ENCODE data around the gene CROCC2.
A peak's percentile ranks its signal among the peaks of the same experiment; 100 is the strongest.
"Not testable (repeated sequence)": the region's sequence is repeated elsewhere in the genome, so short reads cannot be mapped to it uniquely, and the experiment has no call there.

Gene CROCC2

GRCh38 chr2:240967681-240968621, 61.8 kb downstream of the CROCC2 start:
- no peak for DNase-seq

DNA sequence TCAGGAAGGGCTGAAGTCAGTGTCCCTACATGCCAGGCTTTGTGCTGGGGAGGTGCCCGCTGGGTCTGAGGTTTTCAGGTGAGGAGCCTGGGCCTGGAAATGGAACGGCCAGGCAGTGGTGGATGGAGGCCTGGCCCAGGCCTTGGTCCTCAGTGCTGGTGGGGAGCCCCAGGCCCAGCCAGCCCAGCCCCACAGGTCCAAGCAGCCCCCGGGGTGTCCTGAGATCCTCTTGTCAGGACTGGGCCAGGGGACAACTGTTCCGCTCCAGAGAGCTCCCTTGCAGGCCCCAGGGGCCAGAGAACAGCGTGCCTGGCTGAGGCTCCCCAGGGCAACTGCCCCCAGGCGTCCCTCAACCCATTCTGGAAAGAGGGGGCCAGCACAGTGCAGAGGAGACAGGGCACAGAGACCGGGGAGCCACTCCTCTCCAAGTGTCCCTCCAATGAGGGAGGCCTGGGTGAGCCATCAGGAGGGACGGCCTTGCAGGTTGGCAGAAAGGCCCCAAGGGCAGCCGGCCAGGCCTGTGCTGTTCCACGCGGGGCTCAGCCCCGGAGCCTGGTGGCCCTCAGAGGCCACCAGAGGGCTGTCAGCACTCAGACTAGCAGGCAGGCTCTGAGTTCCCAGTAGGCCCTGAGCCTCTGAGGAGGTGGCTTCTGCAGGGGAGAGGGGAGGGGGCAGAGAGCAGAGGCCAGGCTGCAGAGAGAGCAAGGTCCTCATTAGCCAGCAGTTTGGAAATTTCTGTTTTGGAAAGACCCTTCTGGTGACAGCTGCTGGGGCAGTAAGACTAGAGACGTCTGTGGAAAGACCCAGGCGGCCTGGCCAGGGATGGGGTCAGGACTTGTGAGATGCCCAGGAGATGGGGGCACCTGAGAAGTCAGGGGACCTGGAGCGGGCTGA, 62.8 kb downstream of the CROCC2 start:
- DNase-seq: no peak

DNA sequence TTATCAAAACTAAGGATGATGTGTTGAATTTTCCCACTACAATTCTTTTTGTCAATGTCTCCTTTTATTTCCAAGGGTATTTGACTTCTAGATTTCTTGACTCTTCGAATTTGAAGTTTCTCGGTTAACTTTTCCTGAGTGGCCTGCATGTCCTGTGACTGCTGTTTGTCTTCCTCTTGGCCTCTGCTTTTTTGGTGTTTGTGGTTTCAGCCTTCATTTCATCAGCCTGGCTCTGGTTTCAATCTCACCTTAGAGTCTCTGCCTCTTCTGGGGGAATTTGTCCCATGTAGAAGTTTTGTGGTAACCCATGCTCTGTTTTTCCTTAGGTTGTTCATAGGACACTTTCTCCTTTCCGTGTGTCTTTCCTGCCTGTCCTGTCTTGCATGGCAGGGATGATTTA, 64.0 kb downstream of the CROCC2 start:
- no peak for DNase-seq

DNA sequence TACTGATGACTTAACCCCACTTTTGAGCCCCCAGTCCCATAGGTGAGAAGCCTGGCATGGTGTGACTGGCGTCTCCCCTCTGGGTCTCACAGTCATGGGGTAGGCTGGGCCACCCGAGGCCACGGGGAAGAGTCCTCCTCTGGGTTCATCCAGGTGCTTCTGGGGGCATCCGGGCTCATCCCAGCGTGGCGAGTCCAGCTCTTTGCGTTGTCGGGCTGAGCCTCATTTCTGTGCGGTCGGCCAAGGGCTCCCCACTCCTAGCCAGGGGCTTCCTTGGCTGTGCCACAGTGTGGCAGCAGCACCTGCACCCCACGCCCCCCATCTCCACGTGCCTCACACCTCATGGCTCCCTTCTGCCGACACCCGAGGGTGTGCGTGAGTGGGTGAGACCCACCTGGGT, 64.7 kb downstream of the CROCC2 start:
- no peak for DNase-seq

GRCh38 chr2:240972201-240972600, 66.1 kb downstream of the CROCC2 start:
- DNase-seq: no peak

DNA sequence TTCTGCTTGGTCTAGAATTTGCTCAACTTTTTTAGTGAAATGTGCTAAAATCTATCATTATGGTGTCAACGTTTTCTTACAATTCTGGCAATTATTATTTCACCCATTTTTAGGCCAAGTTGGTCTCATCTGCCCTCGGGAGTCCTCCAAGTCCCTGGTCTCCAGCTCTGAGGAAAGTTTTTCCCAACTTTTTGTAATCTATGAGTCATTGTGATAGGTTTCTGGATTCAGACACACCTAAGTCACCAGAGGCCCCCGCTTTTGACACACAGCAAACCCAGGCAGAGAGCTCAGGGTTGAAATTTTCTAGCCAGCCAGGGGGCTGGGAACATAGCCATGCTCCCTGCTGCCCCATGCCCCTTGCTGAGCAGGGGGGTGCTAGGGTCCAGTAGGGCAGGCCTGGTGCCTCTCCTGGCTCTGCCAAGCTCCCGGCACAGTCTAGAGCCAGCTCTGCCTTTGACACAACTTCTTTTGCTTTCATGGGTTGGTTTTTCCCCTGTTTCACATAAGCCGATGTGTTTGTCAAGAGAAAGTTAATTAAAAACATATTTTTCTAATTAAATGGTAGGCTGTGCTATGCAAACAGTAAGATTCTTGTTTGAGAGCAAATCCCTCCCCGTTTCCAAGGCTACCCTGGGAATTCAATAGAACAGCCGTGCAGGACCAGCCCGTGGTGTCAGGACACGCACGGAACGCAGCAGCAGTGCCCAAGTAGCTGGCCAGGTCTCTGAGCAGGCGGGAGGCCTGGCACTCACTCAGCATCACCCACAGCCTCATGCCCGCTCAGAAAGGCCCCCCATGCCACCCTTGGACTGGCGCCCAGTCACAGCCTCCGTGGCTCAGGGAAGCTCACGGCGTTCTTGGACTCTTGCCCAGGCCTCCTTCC, 66.7 kb downstream of the CROCC2 start:
- peak; percentile 82 for DNase-seq

GRCh38 chr2:240974771-240975572, 68.8 kb downstream of the CROCC2 start:
- no peak for DNase-seq

DNA sequence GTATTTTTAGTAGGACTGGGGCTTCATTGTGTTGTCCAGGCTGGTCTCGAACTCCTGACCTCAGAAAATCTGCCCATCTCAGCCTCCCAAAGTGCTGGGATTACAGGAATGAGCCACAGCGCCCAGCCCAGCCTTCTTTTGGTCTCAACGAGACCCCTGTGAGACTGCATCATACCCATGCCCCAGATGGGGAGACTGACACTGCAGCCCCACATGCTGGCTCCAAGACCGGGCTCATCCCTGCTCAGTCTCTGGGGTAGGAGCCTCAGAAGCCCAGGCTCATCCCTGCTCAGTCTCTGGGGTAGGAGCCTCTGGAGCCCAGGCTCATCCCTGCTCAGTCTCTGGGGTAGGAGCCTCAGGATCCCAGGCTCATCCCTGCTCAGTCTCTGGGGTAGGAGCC, 69.8 kb downstream of the CROCC2 start:
- DNase-seq: not testable (repeated sequence)

- peak; percentile 77 for DNase-seq
Observed at GRCh38 chr2:240981280-240981679, 75.1 kb downstream of the CROCC2 start.

GRCh38 chr2:240981871-240982800, 76.0 kb downstream of the CROCC2 start:
- no peak for DNase-seq

GRCh38 chr2:240982821-240983281, 76.7 kb downstream of the CROCC2 start:
- DNase-seq: no peak

GRCh38 chr2:240983361-240983995, 77.3 kb downstream of the CROCC2 start:
- no peak for DNase-seq

GRCh38 chr2:240983996-240984498, 77.9 kb downstream of the CROCC2 start:
- DNase-seq: no peak

- no peak for DNase-seq
Observed at GRCh38 chr2:240985881-240986786, 80.0 kb downstream of the CROCC2 start.

DNA sequence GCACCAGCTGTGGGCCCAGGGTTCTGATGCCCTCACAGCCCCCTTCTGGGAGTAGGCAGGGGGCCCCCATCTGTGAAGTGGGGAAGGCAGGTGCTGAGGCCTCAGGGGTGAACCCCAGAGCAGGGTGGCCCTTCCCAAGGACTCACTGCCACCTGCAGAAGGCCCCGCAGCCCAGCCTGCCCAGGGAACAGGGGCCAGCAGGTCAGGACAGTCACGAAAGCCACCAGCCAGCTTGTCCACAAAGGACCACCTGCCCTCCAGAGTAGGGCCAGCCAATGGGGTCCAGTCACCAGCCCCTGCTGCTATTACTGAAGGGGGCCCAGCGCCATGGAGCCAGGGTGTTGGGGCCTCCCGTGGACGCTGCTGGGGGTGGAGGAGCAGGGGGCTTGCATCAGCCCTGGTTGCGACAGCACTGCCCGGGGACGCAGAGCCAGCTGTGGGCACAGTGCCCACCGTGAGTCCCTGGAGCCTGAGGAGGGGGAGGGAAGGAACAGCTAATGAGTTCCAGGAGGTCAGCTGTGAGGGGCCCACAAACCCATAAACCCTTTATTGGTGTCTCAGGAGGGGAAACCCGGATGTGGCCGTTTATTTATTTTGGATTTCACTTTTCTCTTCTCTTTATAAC, 80.8 kb downstream of the CROCC2 start:
- peak; percentile 89 for DNase-seq

- DNase-seq: no peak
Observed at GRCh38 chr2:240987588-240987987, 81.5 kb downstream of the CROCC2 start.

GRCh38 chr2:240988146-240988545, 82.0 kb downstream of the CROCC2 start:
- DNase-seq: peak; percentile 43
